Measurements from ENCODE around the gene MSN.
A peak's percentile ranks its signal among the peaks of the same experiment; 100 is the strongest.
"Not testable (repeated sequence)": the region's sequence is repeated elsewhere in the genome, so short reads cannot be mapped to it uniquely, and the experiment has no call there.

The MSN gene

DNA sequence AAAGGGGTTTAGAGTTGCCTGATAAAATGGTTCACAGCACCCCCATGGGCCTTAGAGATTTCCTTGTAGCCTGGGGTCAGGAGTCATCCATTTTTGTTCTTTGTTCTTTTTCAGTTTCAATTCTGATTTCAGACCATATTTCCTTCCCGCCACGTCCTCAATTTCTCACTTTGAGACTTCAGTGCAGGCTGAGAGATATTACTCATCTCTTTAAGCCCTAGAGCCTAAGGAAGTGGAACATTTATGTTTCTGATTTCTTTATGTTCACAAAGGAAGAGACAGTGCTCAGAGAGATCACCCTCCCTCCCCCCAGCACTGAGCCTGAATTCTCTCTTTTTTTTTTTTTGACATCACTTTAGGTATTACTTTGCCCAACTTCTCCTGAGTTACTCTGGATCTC, 56.3 kb downstream of the MSN start:
- no peak for DNase-seq

DNA sequence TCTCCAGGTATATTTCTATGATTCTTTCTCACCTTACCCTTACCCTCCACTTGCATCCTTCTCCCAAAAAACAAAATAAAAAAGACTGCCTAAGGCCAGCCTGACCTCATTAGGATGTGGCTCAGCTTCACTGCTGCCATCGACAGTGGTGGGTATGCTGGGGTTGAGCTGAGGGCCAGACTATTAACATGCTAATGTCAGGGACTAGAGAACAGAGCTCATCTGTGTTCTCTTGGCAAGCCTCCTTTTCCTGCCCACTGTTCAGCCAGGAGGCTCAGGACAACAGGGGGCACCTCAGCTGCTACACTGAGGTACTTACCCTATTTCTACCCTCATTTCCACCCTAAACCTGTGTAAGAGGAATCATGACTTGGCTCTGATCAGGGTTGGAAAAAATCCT, 59.3 kb downstream of the MSN start:
- no peak for DNase-seq

DNA sequence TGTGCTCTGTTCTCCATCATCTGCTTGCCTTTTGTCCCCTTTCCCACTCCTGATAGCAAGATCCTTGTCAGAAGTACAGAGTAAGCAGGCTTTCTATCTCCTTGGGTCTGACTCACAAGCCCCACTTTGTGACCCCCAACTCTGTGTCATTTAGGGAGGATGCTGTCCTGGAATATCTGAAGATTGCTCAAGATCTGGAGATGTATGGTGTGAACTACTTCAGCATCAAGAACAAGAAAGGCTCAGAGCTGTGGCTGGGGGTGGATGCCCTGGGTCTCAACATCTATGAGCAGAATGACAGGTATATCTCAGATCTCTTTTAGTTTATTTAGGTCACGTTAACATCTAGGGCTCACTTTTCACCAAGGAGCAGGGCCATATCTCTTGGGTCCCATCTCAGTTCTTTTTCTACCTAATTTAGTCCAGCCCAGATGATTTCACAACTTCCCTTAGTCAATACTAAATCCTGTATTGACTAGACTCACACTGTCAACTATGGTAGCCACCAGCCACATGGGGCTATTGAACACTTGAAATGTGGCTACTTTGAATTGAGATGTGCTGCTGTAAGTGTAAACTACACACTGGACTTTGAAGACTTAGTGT, 64.3 kb downstream of the MSN start:
- DNase-seq = no peak

DNA sequence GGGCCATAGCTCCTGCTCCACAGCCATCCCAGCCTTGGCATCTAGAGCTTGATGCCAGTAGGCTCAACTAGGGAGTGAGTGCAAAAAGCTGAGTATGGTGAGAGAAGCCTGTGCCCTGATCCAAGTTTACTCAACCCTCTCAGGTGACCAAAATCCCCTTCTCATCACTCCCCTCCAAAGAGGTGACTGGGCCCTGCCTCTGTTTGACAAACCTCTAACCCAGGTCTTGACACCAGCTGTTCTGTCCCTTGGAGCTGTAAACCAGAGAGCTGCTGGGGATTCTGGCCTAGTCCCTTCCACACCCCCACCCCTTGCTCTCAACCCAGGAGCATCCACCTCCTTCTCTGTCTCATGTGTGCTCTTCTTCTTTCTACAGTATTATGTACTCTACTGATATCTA, 73.5 kb downstream of the MSN start:
- DNase-seq = no peak

DNA sequence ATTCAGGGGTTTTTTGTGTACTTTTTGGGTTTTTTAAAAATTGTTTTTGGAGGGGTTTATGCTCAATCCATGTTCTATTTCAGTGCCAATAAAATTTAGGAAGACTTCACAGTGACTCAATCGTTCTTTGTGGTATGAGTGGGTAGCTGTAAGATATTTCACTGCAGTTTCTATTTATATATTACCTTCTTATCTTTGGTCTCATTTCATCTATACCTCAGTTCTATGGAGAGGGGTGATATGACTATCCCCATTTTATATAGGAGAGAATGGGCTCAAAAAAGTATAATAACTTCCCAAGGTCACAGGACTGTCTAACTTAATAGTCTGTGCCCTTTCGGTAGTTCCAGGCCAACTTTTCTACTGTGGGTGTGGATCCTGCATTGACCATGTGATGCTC, 74.4 kb downstream of the MSN start:
- DNase-seq = no peak

DNA sequence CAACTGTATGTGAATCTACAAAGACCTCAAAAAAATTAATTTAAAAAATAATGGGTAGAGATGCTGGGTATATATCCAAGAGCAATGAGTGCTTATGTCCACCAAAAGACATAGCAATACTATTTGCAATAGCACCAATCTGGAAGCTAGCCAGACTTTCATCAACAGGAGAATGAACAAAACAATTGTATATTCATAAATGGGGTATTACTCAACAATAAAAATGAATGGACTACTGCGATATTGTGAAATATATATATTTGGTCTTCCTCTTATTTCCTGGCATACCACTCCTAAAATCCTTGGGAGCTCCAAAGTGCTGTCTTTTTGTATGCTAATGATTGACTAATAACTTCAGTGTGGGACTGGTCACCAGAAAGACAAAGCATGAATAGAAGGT, 77.5 kb downstream of the MSN start:
- no peak for DNase-seq

DNA sequence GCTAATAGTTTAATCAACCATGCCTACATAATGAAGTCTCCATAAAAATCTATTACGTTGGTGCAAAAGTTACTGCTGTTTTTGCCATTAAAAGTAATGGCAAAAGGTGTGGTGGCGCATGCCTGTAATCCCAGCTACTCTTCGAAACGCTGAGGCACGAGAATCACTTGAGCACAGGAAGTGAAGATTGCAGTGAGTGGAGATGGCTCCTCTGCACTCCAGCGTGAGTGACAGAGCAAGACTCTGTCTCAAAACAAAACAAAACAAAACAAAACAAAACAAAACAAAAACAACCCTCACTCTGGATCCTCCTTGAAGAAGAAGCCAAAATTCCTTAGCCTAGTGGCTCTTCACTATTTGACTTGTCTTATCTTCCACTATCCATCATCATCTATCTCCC, 78.0 kb downstream of the MSN start:
- DNase-seq = no peak

DNA sequence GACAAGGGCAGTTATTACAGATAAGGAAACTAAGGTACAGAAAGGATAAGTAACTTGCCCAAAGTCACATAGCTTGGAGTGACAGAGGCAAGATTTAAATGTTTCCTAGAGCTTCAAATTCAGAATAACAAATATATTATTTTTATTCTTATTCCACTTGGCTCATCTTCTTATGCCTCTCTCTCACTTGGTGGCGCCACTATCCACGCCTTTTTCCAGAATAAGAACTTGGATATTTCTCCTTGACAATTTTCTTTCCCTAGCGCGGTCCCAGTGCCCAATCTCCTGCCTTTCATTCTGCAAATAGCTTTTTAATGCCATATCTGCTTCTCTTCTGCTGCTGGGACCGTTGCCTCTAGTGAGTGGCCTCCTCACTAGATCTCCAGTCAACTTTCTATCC, 78.5 kb downstream of the MSN start:
- no peak for DNase-seq

DNA sequence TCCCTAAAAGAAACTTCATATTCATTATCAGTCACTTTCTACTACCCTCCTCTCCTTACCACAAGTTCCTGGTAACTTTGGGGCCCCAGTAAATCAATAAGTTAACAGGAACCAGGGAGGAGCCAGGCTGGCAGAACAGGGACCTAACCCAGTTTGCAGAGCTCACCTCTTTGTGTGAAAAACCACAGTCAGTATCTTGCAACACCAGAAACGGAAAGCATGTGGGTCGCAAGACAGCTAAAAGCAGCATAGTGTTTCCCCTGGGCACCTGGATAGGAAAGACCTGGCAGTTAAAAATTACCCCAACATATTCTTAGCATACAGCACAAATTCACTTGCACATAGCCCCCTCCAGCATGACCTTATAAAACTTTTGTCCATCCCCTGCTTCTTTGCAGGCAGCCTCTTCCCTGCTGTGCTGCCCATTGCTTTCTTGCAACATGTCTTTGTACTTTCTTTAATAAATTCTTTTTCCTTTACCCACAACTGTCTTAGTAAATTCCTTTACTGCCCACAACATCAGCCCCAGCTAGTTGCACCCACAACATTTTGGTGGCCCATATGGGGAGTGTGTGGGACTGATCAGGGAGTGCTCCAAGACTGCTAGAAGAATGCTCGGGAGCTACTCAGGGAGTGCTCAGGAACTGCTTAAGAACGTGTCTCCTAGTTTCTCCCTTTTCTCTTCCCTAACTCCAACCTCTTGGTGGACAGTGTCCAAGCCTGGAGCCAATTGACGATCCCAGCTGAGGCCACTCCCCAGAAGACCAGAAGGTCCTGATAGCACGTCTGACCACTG, 83.4 kb downstream of the MSN start:
- DNase-seq = peak; percentile 35

DNA sequence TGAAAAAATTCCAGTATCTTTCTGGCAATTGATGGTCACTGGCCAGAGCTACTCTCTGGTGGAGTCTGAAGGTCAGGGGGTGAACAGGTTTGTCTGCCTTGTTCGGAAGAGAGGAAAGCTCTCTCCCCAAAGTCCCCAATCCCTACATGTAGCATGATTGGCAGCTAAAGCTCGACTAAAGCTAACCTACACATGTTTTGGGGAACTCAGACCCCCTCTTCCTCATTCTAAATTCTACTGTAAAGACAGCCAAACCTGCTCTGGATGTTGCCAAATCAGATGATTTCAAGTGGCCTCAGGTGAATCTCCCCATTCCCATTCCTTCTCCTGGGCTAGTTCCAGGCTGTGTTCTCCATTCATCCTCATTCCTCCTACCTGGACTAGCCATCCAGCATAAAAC, 84.1 kb downstream of the MSN start:
- DNase-seq = no peak

DNA sequence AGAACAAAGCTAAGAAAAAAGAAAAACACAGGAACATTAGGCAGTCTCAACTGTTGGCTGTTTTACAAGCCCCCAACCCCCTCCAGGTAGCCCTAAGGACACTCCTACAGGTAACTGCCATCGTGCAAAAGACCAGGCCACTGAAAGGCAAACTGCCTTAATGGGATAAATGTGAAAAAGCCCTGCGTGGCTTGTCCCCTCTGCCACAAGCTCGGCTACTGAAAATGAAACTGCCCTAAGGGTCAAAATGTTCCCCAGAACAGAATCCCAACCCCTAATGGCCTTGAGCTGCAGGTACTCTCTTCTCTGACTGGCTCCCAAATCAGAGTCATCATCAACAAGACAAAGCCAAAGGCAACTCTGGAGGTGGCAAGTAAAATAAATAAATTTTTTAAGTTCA, 84.8 kb downstream of the MSN start:
- no peak for DNase-seq

DNA sequence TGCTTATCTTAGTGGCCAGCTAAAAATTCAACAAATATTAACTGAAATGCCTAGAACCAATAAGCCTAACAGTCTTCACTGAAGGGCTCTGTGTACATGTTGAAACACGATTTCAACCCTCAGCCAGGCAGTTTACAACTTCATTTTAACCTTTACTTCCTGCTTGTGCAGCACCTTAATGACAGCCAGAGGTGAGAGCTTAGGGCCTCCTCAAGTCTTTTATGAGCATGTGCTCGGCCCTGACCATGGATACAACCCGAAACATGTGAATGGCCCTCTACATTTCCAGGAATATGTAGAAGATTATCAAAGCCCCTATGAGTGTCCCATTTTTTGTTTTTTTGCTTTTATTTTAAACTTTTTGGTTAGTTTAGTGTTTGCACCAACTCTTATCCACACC, 88.3 kb downstream of the MSN start:
- no peak for DNase-seq

DNA sequence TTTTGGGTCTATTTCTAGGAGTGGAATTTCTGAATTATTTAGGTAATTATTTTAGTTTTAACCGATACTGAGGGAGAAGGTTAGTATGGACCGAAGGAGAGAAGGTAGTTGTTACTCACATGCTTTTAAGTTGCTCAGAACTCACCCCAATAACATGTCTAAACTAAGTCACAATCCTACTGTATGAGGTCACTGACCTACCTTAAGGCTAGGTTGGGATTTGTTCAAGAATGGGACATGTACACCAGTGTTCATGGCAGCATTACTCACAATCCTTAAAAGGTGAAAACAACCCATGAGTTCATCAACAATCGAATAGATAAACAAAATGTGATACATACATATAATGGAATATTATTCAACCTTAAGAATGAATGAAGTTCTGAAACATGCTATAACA, 90.5 kb downstream of the MSN start:
- DNase-seq = no peak

DNA sequence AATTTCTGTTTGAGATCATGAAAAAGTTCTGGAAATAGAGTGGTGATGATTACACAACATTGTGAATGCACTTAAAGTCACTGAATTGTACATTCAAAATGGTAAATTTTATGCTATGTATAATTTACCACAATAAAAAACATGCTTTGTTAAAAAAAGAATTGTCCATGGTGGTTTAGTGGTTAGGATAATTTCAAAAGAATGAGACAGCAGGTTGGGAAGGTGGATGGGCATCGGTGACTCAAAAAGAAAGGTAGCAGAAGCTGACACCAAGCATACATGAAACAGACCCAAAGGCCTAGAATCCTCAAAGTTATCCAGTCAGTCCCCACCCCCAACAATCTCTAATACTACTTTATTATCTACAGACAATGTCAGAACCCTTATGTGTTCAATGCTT, 91.1 kb downstream of the MSN start:
- no peak for DNase-seq

DNA sequence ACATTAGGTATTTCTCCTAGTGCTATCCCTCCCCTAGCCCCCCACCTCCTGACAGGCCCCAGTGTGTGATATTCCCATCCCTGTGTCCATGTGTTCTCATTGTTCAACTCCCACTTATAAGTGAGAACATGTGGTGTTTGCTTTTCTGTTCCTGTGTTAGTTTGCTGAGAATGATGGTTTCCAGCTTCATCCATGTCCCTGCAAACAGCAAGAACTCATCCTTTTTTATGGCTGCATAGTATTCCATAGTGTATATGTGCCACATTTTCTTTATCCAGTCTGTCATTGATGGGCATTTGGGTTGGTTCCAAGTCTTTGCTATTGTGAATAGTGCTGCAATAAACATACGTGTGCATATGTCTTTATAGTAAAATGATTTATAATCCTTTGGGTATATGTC, 92.1 kb downstream of the MSN start:
- DNase-seq = not testable (repeated sequence)

DNA sequence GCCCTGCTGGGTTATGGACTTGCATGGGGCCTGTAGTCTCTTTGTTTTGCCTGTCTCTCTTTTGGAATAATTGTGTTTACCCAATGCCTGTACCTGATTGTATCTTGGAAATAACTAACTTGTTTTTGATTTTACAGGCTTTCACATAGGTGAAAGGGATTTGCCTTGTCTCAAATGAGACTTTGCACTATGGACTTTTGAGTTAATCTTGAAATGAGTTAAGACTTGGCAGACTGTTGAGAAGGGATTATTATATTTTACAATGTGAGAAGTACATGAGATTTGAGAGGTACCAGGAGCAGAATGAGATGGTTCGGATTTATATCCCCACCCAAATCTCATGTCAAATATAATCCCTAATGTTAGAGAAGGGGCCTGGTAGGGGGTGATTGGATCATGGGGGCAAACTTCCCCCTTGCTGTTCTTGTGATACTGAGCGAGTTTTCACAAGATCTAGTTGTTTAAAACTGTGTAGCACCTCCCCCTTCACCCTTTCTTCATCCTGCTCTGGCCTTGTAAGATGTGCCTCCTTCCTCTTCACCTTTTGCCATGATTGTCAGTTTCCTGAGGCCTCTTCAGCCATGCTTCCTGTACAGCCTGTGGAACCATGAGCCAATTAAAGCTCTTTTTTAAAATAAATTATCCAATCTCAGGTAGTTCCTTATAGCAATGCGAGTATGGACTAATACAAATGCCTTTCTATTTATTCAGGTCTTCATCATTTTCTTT, 102.3 kb downstream of the MSN start:
- DNase-seq = no peak

DNA sequence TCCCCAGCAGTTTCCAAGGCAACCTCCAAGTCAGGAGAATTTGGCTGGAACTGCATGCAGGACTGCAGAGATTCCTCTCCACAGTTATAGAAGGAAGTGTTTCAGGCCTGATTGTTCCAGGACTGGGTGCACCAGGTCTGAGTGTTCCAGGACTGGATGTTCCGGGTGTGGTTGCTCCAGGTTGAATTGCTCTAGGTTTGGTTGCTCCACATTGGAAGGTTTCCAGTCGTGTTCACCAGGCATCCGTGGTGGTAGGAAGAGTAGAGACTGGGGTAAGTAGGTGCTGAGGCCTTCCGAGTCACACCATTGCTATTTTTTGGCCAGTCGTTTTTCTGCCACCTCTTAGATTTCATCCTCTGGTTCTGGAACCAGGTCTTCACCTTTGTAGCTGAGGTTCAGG, 105.4 kb downstream of the MSN start:
- no peak for DNase-seq

DNA sequence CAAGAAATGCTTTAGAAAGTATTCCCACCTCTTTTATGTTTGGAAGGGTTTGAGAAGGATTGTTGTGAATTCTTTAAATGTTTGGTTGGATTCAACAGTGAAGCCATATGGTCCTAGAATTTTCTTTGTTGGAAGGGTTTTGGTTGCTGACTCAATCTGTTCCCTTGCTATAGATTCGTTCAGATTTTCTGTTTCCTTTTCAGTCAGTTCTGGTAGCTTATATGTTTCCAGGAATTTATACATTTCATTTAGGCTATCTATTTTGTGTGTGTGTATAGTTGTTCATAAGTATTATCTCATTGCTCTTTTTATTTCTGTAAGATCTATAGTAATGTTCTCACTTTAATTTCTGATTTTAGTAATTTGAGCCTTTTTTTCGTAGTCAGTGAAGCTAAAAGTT, 114.4 kb downstream of the MSN start:
- no peak for DNase-seq

DNA sequence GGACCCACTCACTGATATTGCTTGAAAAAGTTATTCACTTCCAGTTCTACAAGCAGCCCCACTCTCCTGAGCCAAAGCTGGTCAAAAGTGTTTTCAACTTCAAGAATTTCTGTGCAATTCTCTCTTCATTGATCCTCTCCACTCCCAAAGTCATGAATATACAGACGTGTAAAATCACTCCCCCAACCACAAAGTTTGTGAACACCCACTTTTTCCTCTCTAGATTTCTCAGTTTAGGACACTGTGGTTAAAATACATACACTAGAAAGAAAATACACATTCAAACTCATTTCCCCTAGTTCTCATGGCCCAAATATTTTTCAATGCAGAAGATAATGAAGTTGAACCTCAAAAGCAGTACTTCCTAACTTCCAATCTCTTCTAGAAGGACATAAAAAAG, 116.3 kb downstream of the MSN start:
- DNase-seq = no peak

Data from CD4-positive, alpha-beta T cell treated with Interleukin-15 for 1 hour (primary cell).